ENCODE results near the gene ZNF467. TPM values are rescaled to one million over a fixed set of nuclear protein-coding genes. Genes with fewer than 3 reads are reported as not detected.

ZNF467 gene
- total RNA-seq, 1 donor from 2014 or later: 64.2 TPM

DNA sequence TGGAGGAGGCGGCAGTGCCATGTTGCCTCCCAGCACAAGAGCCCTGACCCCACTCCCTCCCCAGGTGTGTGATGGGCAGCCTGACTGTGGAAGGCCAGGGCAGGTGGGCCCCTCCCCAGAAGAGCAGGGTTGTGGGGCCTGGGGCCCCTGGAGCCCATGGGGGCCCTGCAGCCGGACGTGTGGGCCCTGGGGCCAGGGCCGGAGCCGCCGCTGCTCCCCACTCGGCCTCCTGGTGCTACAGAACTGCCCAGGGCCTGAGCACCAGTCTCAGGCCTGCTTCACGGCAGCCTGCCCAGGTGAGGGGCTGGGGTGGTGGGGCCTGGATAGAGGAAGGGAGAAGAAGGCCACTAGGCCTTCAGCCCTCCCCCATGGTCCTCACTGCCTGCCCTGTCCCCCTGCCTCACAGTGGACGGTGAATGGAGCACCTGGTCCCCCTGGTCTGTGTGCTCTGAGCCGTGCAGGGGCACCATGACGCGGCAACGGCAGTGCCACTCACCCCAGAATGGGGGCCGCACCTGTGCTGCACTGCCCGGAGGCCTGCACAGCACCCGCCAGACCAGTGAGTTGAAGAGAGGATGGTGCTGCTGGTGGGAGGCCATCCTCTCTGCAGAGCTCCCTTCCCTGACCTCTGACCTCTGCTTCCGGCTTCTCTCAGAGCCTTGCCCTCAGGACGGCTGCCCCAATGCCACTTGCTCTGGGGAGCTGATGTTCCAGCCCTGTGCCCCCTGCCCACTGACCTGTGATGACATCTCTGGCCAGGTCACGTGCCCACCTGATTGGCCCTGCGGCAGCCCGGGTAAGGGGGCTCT is 18.2 kb upstream of the ZNF467 start:
- no peak overlapping the region for H3K27ac Mint-ChIP-seq (ENCODE audit: unreplicated experiment)
- H3K4me3 Mint-ChIP-seq (ENCODE audit: unreplicated experiment): no peak overlapping the region
- TF ChIP-seq CTCF (IDR thresholded peaks at IDR 0.05; ENCODE audit: unreplicated experiment): no peak
- no peak for DNase-seq (ENCODE audit: low spot score)
- peaks cover 12% of the 10 kb centered on the region for H3K4me1 Mint-ChIP-seq (ENCODE audit: unreplicated experiment)
- no peaks in the 10 kb centered on the region for H3K36me3 Mint-ChIP-seq (ENCODE audit: low read depth, unreplicated experiment)
- H3K9me3 Mint-ChIP-seq (ENCODE audit: unreplicated experiment): no peaks in the 10 kb centered on the region
- peaks cover 13% of the 10 kb centered on the region for H3K27me3 Mint-ChIP-seq (ENCODE audit: unreplicated experiment)

GRCh38 chr7:149790754-149791360 is 17.5 kb upstream of the ZNF467 start:
- H3K4me3 Mint-ChIP-seq (ENCODE audit: unreplicated experiment): no peak overlapping the region
- TF ChIP-seq CTCF (IDR thresholded peaks at IDR 0.05; ENCODE audit: unreplicated experiment): no peak
- peaks cover 12% of the 10 kb centered on the region for H3K4me1 Mint-ChIP-seq (ENCODE audit: unreplicated experiment)
- DNase-seq (ENCODE audit: low spot score): no peak
- H3K27me3 Mint-ChIP-seq (ENCODE audit: unreplicated experiment): peaks cover 13% of the 10 kb centered on the region
- no peaks in the 10 kb centered on the region for H3K9me3 Mint-ChIP-seq (ENCODE audit: unreplicated experiment)
- no peak overlapping the region for H3K27ac Mint-ChIP-seq (ENCODE audit: unreplicated experiment)
- H3K36me3 Mint-ChIP-seq (ENCODE audit: low read depth, unreplicated experiment): no peaks in the 10 kb centered on the region

DNA sequence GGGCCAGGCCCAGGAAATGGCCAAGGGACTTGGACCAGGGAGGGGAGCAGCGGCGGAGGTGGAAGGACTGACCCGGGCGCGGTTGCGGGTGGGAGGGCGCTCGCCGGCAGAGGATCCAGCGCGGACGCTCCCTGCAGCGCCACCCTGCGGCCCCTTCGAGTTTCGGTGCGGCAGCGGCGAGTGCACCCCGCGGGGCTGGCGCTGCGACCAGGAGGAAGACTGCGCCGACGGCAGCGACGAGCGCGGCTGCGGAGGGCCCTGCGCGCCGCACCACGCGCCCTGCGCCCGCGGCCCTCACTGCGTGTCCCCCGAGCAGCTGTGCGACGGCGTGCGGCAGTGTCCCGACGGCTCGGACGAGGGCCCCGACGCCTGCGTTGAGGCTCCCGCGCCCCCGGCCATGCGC is 16.8 kb upstream of the ZNF467 start:
- DNase-seq (ENCODE audit: low spot score): peak; percentile 89

GRCh38 chr7:149789101-149789500 is 15.7 kb upstream of the ZNF467 start:
- Mint-ChIP-seq H3K4me1 (ENCODE audit: unreplicated experiment) (peaks cover 8% of the 10 kb centered on the region), H3K27ac (ENCODE audit: unreplicated experiment) (no peak overlapping the region), H3K36me3 (ENCODE audit: low read depth, unreplicated experiment) (no peaks in the 10 kb centered on the region), H3K27me3 (ENCODE audit: unreplicated experiment) (peaks cover 13% of the 10 kb centered on the region), H3K4me3 (ENCODE audit: unreplicated experiment) (no peak overlapping the region), H3K9me3 (ENCODE audit: unreplicated experiment) (no peaks in the 10 kb centered on the region)
- TF ChIP-seq CTCF (IDR thresholded peaks at IDR 0.05; ENCODE audit: unreplicated experiment): no peak
- no peak for DNase-seq (ENCODE audit: low spot score)

More for the DNA sequence above, 16.8 kb upstream of the ZNF467 start:
- peak; percentile 68 for TF ChIP-seq CTCF (IDR thresholded peaks at IDR 0.05; ENCODE audit: unreplicated experiment)
- Mint-ChIP-seq H3K27me3 (ENCODE audit: unreplicated experiment) (peaks cover 14% of the 10 kb centered on the region), H3K27ac (ENCODE audit: unreplicated experiment) (no peak overlapping the region), H3K4me1 (ENCODE audit: unreplicated experiment) (peaks cover 12% of the 10 kb centered on the region), H3K4me3 (ENCODE audit: unreplicated experiment) (no peak overlapping the region), H3K36me3 (ENCODE audit: low read depth, unreplicated experiment) (no peaks in the 10 kb centered on the region), H3K9me3 (ENCODE audit: unreplicated experiment) (no peaks in the 10 kb centered on the region)

DNA sequence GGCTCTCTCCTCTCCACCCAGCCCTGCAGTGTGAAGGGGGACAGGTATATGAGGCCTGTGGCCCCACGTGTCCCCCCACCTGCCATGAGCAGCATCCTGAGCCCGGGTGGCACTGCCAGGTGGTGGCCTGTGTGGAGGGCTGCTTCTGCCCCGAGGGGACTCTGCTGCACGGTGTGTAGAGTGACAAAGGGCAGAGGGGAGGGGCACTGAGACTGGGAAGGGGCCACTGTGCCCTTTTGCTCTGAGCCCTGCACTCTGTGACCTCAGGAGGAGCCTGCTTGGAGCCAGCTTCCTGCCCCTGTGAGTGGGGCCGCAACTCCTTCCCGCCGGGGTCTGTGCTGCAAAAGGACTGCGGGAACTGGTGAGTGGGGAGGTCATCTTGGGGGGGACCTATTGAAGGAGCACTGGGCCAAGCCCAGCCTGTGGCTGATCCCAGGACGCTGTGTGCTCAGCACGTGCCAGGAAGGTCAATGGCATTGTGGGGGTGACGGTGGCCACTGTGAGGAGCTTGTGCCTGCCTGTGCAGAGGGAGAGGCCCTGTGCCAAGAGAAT is 15.0 kb upstream of the ZNF467 start:
- no peaks in the 10 kb centered on the region for H3K9me3 Mint-ChIP-seq (ENCODE audit: unreplicated experiment)
- peak overlapping the region; percentile 16 for H3K27ac Mint-ChIP-seq (ENCODE audit: unreplicated experiment)
- peaks cover 14% of the 10 kb centered on the region for H3K27me3 Mint-ChIP-seq (ENCODE audit: unreplicated experiment)
- H3K4me1 Mint-ChIP-seq (ENCODE audit: unreplicated experiment): peaks cover 5% of the 10 kb centered on the region
- TF ChIP-seq CTCF (IDR thresholded peaks at IDR 0.05; ENCODE audit: unreplicated experiment): no peak
- H3K36me3 Mint-ChIP-seq (ENCODE audit: low read depth, unreplicated experiment): no peaks in the 10 kb centered on the region
- no peak overlapping the region for H3K4me3 Mint-ChIP-seq (ENCODE audit: unreplicated experiment)
- DNase-seq (ENCODE audit: low spot score): no peak
